HG03039 (cell line): ENCODE data around the gene HECW1.

ENCODE experiments used
- ATAC-seq: cut with Tn5 transposase; IDR thresholded peaks from one replicate; pipeline ENCODE4 v1.9.1; 2021; ENCODE audit warnings: mild to moderate bottlenecking, moderate library complexity; ENCODE audit not compliant: unreplicated experiment

Gene HECW1

DNA sequence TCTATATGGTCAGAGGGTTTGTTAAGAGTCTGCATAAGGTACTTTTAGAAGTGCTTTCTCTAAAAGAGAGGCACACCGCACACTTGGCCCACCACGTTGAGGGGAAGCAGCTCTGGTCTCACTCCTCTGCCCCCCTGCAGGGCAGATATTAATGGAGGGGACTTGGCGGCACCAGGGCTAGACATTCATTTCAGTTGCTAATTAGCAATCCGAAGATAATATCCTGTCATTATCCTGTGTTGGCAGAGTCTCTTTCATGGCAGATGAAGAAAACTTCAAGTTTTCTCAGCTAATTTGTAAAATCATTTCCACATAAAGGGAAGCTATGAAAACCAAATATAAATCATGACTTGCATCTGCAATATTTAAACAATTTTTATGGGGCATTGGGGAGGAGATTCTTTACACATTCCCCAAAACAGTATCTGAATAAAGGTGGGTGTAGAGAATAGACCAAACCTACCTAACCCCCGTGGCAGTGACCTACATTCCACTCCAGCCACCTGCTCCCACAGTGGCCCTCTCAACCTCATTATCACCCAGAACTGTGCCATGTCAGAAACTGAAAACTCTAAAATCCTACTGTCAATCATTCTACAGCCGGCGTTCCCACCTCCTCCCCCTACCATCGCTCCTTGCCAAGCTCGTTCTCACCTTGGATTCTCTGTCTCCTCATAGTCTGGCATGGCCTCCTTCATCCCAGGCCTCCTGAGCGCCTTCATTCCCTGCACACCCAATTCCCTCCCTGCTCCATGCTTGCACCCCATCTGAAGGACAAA is 416.3 kb downstream of the HECW1 start:
- no peak for ATAC-seq

GRCh38 chr7:43530553-43531410 is 418.3 kb downstream of the HECW1 start:
- ATAC-seq = no peak

DNA sequence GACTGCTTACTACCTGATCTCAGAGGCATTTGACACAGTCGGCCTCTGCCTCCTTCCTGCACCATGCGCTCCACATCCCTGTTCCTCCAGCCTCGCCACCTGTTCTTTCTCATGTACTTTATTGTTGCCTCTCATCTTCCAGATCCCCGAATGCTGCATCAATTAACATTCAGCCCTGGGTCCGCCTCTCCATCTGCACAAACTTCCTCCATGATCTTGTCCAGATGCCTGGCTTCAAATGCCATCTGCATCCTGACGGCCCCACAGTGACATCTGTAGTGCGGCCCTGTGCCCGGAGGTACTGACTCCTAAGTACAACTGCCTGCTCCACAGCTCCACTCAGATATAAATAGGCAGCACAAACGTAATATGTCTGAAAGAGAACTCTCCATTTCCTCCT is 419.3 kb downstream of the HECW1 start:
- ATAC-seq = no peak

DNA sequence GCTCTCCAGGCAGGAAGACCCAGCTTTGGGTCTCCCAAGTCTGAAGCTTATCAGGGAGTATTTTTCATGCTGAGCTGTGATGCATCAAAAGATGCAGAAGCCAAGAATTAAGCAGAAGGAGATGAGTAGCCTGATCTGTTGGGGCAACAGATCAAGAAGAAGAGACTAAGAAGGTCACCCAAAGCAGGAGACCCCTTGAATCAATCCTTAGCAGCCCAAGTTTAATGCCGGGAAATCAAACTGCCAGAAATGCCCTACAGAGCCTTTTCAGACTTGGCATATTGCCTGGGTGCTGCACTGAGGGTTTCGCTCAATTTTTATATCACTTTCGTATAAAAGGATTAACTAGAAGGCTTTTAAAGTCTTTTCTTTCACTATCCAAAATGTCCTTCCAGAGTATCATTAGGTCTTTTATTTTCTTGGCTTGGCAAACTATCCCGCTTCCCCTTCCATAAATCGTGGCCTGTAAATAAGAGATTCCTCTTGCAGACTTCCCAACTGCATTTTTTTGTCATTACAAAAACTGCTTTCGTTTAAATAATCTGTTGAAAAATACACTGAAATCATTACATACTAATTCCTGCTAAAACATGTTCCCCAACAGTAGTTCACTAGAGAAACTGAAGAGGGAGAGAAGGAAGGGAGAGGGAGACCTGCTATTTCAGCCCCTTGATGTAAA is 421.5 kb downstream of the HECW1 start:
- ATAC-seq = no peak

DNA sequence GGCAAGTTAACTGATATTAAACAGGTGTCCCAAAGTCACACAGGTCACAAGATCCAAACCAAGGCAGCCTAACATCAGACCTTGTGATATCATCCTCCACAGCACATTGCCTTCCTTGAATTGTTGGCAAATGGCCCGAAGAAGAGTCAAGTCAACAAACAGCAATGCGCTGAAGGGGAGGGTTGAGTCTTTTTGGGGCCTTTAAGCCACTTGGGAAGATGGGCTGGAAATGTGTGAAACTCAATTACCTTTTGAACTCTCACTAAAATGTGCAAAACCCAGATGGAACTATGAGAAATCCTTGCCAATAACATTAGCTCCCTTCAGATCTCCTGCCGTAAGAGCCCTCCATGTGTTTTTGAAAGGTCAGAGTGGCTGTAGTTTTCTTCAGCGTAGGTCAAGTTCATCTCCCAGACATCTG is 422.6 kb downstream of the HECW1 start:
- ATAC-seq = no peak

GRCh38 chr7:43535810-43536585 is 423.6 kb downstream of the HECW1 start:
- ATAC-seq = no peak

DNA sequence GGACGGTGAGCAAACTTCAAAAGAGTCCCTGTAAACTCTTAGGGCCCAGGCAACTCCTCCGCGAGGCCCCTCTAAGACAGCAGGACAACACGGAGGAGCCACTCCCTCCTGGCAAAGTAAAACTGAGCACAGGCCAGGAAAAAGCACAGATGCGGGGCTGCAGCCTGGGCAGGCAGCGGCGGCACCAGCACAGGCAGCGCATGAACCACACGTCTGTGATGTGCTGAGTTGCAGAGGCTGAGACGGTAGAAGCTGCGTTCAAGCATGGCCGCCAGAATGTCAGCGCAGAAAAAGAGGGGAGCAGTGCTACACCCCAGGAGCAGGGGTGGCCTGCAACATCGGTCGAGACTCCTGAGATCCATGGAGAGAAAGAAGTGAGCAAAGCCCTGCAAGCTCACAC is 424.3 kb downstream of the HECW1 start:
- no peak for ATAC-seq

- ATAC-seq = no peak
Measured at GRCh38 chr7:43537765-43538403, 425.4 kb downstream of the HECW1 start.

GRCh38 chr7:43538404-43538771 is 425.9 kb downstream of the HECW1 start:
- no peak for ATAC-seq

DNA sequence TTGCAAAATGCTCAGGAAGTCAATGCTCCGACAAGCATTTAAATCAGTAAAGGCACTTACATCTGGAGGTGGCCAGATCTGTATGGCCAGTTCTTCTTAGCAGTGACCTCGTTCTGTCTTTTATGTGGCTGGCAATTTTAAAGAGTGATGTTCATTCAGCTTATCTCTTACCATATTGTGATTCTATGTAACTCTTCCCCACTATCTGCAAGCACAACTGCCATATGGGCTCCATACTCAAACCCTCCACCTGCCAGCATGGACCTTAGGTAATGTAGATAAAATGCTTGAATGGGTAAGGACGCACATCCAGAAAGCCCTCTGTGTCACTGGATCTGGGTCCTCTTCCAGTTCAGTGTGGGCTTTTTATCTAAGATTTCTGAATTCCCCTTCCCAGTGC is 428.0 kb downstream of the HECW1 start:
- no peak for ATAC-seq

GRCh38 chr7:43542716-43543115 is 430.3 kb downstream of the HECW1 start:
- ATAC-seq = no peak

GRCh38 chr7:43546231-43546630 is 433.8 kb downstream of the HECW1 start:
- ATAC-seq = no peak

- ATAC-seq = no peak
Measured at GRCh38 chr7:43550427-43550826, 438.0 kb downstream of the HECW1 start.

DNA sequence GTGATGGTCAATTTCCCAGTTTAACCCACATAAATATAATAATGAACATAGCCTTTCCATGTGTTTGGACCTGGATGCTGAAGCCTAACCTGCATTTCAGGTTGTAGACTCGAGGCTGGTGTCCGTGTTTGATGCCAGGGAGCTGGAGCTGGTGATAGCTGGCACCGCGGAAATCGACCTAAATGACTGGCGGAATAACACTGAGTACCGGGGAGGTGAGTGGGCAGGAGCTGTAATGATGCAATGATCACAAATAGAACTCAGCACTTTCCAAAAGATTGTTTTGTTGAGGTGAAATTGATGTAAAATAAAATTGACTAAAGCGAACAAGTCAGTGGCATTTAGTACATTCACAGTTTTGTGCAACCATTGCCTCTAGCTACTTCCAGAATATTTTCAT is 439.7 kb downstream of the HECW1 start:
- no peak for ATAC-seq

DNA sequence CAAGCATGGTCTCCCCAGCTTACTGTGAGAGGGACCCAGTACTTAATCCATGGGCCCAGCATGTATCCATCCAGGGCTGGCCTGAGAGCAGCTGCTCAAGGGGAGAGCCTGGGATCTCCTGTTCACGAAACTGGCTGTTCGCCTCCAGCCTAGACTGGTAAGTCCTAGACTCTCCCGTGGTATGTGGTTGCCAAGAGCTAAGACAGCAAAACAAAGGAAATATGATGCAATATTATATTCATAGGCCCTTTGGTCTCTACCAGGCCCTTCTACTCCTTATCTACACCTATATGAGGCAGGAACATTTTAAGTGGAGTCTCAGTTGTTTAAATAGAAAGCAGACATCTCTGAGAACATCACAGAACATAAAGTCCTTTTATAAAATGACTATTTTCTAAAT is 441.6 kb downstream of the HECW1 start:
- no peak for ATAC-seq

GRCh38 chr7:43554423-43554822 is 442.0 kb downstream of the HECW1 start:
- no peak for ATAC-seq

DNA sequence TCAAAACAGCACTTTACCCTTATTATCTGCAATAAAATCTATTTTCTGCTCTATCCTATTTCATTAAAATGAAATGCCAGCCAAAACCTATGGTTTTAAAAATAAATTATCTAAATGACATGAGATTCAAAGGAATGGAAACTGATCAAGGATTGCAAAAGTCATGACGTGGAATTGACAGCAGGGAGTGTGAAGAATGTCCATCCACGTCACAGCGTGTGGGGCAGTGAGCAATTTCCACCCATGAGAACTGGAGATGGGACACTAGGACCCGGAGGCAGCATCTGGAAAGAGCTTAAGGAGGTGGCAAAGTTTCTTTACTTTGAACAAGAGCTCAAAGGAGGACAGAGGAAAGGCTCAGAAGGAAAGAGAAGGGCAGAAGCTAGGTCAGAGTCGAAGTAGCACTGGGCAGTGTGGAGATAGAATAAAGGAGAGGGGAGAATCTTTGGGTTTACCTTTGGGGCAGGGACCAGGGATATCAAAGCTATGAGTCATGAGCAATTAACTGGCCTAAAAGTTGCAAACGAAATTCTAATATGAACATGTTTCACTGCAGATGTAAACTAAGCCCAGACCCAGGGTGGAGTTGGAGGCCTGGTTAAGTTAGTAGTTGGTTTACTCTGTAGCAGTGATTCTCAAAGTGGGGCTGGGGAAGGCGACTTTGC is 445.5 kb downstream of the HECW1 start:
- ATAC-seq = no peak

GRCh38 chr7:43559171-43559945 is 446.9 kb downstream of the HECW1 start:
- ATAC-seq = no peak

DNA sequence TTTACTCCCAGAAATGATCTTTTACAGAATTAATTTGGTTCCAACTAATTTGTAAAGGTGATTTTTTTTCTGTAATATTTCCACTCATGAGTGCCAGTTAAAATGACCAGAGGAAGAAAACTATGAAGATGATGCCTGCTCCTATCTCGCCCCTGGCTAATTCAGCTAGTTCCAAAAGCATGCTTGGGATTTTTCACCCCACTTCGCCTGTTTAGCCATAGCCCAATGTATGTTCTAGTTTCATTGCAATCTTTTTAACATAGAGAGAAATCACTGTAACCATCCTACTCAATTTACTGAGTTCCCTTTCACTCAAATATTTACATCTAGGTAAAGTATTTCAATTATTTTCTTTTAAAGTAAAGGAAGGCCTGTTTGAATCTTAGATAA is 447.5 kb downstream of the HECW1 start:
- ATAC-seq = no peak
